ENCODE results near the gene ZFPM1.

Gene ZFPM1

DNA sequence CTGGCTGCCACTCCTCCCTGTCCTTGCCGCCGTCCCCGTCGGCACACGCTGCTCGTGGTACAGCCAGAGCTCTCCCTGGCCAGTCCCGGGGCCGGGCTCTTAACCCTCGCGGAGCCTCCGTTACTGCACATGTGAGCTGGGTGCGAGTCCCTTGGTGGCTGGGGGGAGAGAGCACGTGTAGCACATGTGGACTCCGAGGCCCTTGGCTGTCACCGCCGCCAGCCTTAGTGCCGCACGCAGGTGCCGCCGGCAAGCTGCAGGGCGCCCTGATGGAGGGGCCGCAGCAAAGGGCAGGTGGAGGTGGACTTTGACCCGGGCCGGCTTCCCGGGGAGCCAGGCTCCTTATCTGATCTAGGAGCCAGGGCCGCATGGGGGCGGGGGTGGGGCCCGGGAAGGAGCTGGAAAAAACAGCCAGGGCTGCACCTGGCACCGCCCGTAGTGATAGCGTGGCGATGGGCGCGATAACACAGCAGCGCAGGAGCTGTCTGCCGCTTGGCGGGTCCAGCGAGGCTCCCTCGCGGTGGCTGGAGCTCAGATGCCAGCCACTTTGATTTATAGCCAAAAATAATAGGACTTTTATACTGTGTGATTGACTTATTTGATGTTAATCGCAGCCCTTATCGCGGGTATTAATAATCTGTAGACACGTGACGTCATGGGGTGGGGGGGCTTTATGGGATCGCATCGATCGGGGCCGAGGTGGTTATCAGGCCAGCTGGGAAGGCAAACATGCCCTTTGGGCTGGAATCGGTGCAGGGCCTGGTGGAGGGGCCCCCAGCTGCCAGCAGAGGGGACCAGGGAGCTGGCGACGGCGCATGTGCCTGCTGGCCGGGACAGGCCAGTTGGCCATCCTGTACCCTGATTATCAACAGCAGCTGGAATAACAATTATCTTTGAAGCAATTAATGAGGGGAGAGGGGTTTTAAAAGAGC, 35.1 kb downstream of the ZFPM1 start:
- Histone ChIP-seq H3K4me3 (no peak overlapping the region), H3K27ac (no peak overlapping the region)
- no peak for TF ChIP-seq CTCF (IDR thresholded peaks at IDR 0.05)
- no peak for DNase-seq (ENCODE audit: low spot score)

DNA sequence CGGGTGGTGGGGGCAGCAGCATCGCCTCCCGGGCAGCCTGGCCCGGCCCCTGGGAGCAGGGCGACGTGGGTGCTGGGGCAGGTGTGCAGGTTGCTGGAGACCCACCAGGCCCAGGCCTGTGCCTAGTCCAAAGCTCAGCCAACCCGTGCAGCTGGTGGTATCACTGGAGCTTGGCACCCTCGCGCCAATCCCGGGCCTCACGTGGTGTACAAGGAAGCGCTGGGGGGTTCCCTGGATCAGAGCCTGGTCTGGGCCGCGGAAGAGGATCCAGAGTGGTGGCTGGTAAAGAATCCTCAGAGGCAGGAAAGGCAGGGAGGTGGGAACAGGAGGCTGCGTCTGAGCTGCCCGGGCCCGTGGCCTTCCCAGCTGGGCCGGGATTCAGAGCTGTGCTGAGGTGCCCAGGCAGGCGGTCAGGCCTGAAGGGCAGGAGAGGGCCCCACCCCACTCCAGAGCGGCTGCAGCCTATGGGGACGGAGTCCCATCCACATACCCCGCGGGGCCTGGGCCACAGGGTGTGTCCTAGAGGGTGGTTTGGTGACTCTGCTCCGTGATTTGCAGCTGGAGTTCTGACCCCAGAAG, 36.2 kb downstream of the ZFPM1 start:
- DNase-seq (ENCODE audit: low spot score), result no peak
- Histone ChIP-seq H3K27ac (no peak overlapping the region), H3K4me3 (no peak overlapping the region)
- no peak for TF ChIP-seq CTCF (IDR thresholded peaks at IDR 0.05)

- no peak for TF ChIP-seq CTCF (IDR thresholded peaks at IDR 0.05)
- Histone ChIP-seq H3K27ac (no peak overlapping the region), H3K4me3 (no peak overlapping the region)
- no peak for DNase-seq (ENCODE audit: low spot score)
Measured at GRCh38 chr16:88491001-88491559, 38.0 kb downstream of the ZFPM1 start.

- Histone ChIP-seq H3K27ac (no peak overlapping the region), H3K4me3 (no peak overlapping the region)
- DNase-seq (ENCODE audit: low spot score), result no peak
- no peak for TF ChIP-seq CTCF (IDR thresholded peaks at IDR 0.05)
Measured at GRCh38 chr16:88491560-88492310, 38.7 kb downstream of the ZFPM1 start.

- H3K27ac ChIP-seq, result no peak overlapping the region
- no peak for TF ChIP-seq CTCF (IDR thresholded peaks at IDR 0.05)
- DNase-seq (ENCODE audit: low spot score), result no peak
- no peak overlapping the region for H3K4me3 ChIP-seq
Measured at GRCh38 chr16:88493879-88494278, 40.8 kb downstream of the ZFPM1 start.

DNA sequence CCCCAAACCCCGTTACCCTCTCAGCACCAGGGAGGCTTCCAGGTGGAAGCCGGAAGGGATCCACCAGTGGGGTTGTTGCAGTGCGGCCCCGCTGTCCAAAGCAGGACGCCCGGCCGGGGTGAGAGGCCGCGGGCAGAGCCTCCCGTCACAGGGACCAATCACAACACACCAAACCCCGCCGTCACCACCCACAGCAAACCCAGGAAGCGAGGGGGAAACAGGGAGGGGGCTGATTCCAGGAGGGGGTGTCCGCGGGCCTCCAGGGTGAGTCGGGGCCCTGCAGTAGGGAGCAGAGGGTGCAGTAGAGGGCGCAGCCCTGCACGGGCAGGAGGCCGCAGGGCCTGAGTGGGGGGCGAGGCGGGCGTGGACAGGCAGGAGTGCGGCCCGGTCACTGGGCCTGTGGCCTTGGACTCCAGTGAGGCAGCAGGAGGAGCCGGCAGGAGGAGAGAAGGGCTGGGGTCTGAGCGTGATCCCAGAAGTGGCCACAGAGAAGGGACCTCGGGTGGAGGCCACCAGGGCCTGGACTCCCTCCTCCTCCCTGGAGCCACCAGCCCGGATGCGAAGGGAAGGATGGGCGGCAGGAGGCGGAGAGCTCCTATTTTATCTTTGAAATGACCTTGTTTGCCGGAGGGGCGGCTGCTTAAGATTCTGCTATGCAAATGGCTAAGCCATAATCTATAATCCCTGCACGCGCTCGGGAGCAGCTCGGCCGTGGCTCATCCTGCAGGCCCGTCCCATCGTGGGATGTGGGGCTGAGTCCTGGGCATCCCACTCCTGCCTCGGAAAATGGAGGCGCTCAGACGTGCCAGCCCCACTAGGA, 41.5 kb downstream of the ZFPM1 start:
- TF ChIP-seq CTCF (IDR thresholded peaks at IDR 0.05), result no peak
- H3K4me3 ChIP-seq, result no peak overlapping the region
- no peak overlapping the region for H3K27ac ChIP-seq
- no peak for DNase-seq (ENCODE audit: low spot score)

All from coronary artery (tissue), 2 donors.